Measurements from ENCODE around the gene PTPRG.
A peak's percentile ranks its signal among the peaks of the same experiment; 100 is the strongest.

DNA sequence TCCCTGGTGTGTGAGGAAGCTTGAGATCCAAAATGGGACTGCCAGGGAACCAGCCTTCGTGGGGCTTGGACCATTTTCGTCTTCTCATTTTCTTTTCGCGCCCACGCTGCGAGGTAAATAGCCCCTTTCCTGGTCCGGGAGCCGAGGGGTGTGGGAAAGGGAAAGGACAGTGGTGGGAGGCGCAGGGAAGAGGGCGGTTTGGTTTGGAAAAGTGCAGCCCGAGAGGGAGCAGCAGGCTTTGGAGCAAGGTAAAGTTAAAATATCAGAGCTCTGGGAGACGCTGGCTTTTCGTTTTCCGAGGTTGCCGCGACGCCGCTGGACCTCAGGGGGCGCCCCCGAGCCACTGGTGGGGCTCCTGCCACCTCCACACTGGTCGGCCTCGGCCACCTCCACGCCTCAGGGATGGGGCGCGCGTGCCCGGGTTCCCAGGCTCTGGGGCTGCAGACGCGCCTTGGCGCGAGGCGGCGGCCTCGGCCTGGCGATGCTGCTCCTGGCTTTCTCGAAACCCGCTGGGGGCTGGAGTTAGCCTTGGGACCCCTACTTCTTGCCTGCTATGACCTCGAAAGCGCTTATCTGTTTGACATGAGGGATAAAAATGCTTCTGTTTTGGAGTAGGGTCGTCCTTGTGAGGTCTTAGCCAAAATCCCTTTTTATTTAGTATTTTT is 3.2 kb downstream of the PTPRG start:
- TF ChIP-seq EZH2 (IDR thresholded peaks at IDR 0.05; ENCODE audit: low read length, missing control alignments) (no peak), CTCF (conservative IDR thresholded peaks at IDR 0.05 in 1 of 2, IDR thresholded peaks at IDR 0.05 in 1 of 2; ENCODE audit: low read depth in 1 of 2, low read length in 2 of 2) (peak; percentile 70 to 78)
